Naive thymus-derived CD4-positive, alpha-beta T cell (primary cell): Measurements from ENCODE around the gene DCUN1D3. TPM values are rescaled to one million over a fixed set of nuclear protein-coding genes. Genes with fewer than 3 reads are reported as not detected.
A peak's percentile ranks its signal among the peaks of the same experiment; 100 is the strongest.
"Not testable (repeated sequence)": the region's sequence is repeated elsewhere in the genome, so short reads cannot be mapped to it uniquely, and the experiment has no call there.

Experiments
- ATAC-seq: fragments of 150-1000 bp; cut with Tn5 transposase; 2 replicates; pipeline ENCODE4 v1.10.0; 2021; ENCODE audit warnings: mild to moderate bottlenecking, moderate library complexity
- CTCF ChIA-PET: fragments of 350-600 bp; sonication (Branson Sonifier 250); formaldehyde crosslinking; loops from one replicate; lab custom pipeline; 2021; ENCODE audit warnings: antibody characterized with exemption; lab: Charles Lee
- POLR2A ChIA-PET: fragments of 350-600 bp; sonication (Branson Sonifier 250); formaldehyde crosslinking; loops from one replicate; lab custom pipeline; 2021; ENCODE audit warnings: antibody characterized with exemption, inconsistent platforms; lab: Charles Lee
- DNase-seq, 9 donors: peaks; one replicate each; pipeline versions ENCODE4 v3.0.0 to v3.0.0-alpha.2; 2020 to 2022; ENCODE audit warnings: mixed read lengths in 1 of 9
- H3K27ac ChIP-seq: one replicate; pipeline ENCODE4 v1.7.0; 2013; ENCODE audit warnings: mild to moderate bottlenecking, low read depth, low read length, moderate library complexity
- H3K27me3 ChIP-seq, 2 donors: one replicate each; pipeline ENCODE4 v1.7.0; 2013; ENCODE audit warnings: low read length in 2 of 2, mild to moderate bottlenecking in 2 of 2, moderate library complexity in 2 of 2; ENCODE audit not compliant: control insufficient read depth in 2 of 2, insufficient read depth in 2 of 2
- H3K36me3 ChIP-seq, 3 experiments: 1 replicate in 2 of 3; 2 replicates in 1 of 3; pipeline ENCODE4 v1.7.0; 2013; ENCODE audit warnings: low read length in 3 of 3, mild to moderate bottlenecking in 3 of 3, moderate library complexity in 1 of 3; ENCODE audit not compliant: insufficient read depth in 3 of 3, control insufficient read depth in 2 of 3
- H3K4me1 ChIP-seq, 2 donors: one replicate each; pipeline ENCODE4 v1.7.0; 2013; ENCODE audit warnings: low read length in 2 of 2, mild to moderate bottlenecking in 2 of 2, moderate library complexity in 1 of 2; ENCODE audit not compliant: control insufficient read depth in 2 of 2, insufficient read depth in 2 of 2
- H3K4me3 ChIP-seq: 2 replicates; pipeline ENCODE4 v1.7.0; 2013; ENCODE audit warnings: mild to moderate bottlenecking, low read length
- H3K9me3 ChIP-seq, 3 experiments: 1 replicate in 2 of 3; 2 replicates in 1 of 3; pipeline ENCODE4 v1.7.0; 2013; ENCODE audit warnings: low read length in 3 of 3; ENCODE audit not compliant: control insufficient read depth in 2 of 3
- H3K27ac Mint-ChIP-seq, 9 donors: one replicate each; pipeline ENCODE4 v1.8.0; 2020 to 2022; ENCODE audit warnings: mixed read lengths in 9 of 9, mild to moderate bottlenecking in 8 of 9, moderate library complexity in 5 of 9, inconsistent platforms in 2 of 9
- H3K27me3 Mint-ChIP-seq, 5 donors: one replicate each; pipeline ENCODE4 v1.8.0; 2021 to 2022; ENCODE audit warnings: mixed read lengths in 5 of 5, mild to moderate bottlenecking in 1 of 5
- H3K36me3 Mint-ChIP-seq, 5 donors: one replicate each; pipeline ENCODE4 v1.8.0; 2020 to 2022; ENCODE audit warnings: mixed read lengths in 5 of 5, mild to moderate bottlenecking in 3 of 5, inconsistent platforms in 1 of 5
- H3K4me1 Mint-ChIP-seq, 7 donors: one replicate each; pipeline ENCODE4 v1.8.0; 2020 to 2022; ENCODE audit warnings: mixed read lengths in 7 of 7, mild to moderate bottlenecking in 3 of 7, inconsistent platforms in 1 of 7
- H3K4me3 Mint-ChIP-seq, 10 donors: one replicate each; pipeline ENCODE4 v1.8.0; 2020 to 2022; ENCODE audit warnings: mild to moderate bottlenecking in 10 of 10, mixed read lengths in 10 of 10, moderate library complexity in 6 of 10, inconsistent platforms in 2 of 10
- H3K9me3 Mint-ChIP-seq, 11 donors: one replicate each; pipeline ENCODE4 v1.8.0; 2020 to 2022; ENCODE audit warnings: mixed read lengths in 11 of 11, mild to moderate bottlenecking in 4 of 11, inconsistent platforms in 1 of 11, moderate library complexity in 1 of 11
- intact Hi-C, 2 donors: fragments of 100-400 bp; cut with micrococcal nuclease; formaldehyde crosslinking; loops; one replicate each; pipeline ENCODE4 v1.15.1; 2023
- polyA plus RNA-seq, 2 donors: library from polyadenylated mRNA; unstranded; fragments of 300-500 nt; fragmentation: Illumina TruSeq; gene quantifications; one replicate each; pipeline ENCODE4 v1.2.3, GENCODE V29; 2021
- total RNA-seq, 6 experiments: library from RNA in 5 of 6; stranded (reverse) in 5 of 6; gene quantifications; 1 replicate in 5 of 6; 2 replicates in 1 of 6; pipeline ENCODE4 v1.2.3 and lab custom pipeline; 2021 to 2026

DCUN1D3 gene
- total and polyA plus RNA-seq, 7 experiments from 2014 or later: 0.82 to 15.7 (median 5.1) TPM

- peaks cover 0 to 11% (median 0%) of the 10 kb centered on the region in 5 donors for H3K36me3 Mint-ChIP-seq
- ATAC-seq (no peak), DNase-seq (no peak)
- Histone ChIP-seq H3K4me3 (no peak overlapping the region), H3K27me3 (no peaks in the 10 kb centered on the region), H3K36me3 (no peaks in the 10 kb centered on the region), H3K9me3 (no peaks in the 10 kb centered on the region), H3K4me1 (peaks cover 2 to 4% of the 10 kb centered on the region in 2 donors), H3K27ac (no peak overlapping the region)
- no peaks in the 10 kb centered on the region for H3K9me3 Mint-ChIP-seq
- POLR2A ChIA-PET: no interaction called here
- no peak overlapping the region for H3K4me3 Mint-ChIP-seq
- H3K4me1 Mint-ChIP-seq: peaks cover 0 to 25% (median 8%) of the 10 kb centered on the region in 7 donors
- intact Hi-C loops: no loop called here
- H3K27ac Mint-ChIP-seq: no peak overlapping the region
- CTCF ChIA-PET: no interaction called here
- H3K27me3 Mint-ChIP-seq: no peaks in the 10 kb centered on the region
Observed at GRCh38 chr16:20812510-20812909, 87.6 kb downstream of the DCUN1D3 start.

DNA sequence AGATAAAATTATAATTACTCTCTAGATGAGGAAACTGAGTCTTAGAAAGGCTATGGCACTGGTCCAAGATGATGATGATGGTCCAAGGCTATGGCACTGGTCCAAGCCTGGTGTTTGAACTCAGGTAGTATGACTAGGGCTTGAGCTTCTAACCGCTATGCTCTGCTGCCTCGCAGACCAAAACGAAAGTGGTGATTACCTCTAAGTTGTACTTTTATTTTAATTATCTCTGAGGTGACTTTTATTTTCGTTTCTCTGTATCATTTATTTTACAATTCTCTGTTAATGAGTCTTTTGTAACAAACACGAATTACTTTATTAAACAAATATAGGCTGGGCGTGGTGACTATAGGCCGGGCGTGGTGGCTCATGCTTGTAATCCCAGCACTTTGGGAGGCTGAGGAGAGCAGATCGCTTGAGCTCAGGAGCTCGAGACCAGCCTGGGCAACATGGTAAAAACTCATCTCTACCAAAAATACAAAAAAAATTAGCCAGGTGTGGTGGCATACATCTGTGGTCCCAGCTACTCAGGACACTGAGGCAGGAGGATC lies 88.2 kb downstream of the DCUN1D3 start:
- no peak overlapping the region for H3K27ac Mint-ChIP-seq
- no peak overlapping the region for H3K4me3 Mint-ChIP-seq
- ChIA-PET CTCF (no interaction called here), POLR2A (no interaction called here)
- no peak overlapping the region for H3K27ac ChIP-seq
- no peaks in the 10 kb centered on the region for H3K27me3 ChIP-seq
- DNase-seq: no peak
- H3K27me3 Mint-ChIP-seq: no peaks in the 10 kb centered on the region
- intact Hi-C loops: no loop called here
- no peaks in the 10 kb centered on the region for H3K36me3 ChIP-seq
- H3K4me1 Mint-ChIP-seq: peaks cover 1 to 28% (median 11%) of the 10 kb centered on the region in 7 donors
- H3K9me3 ChIP-seq: no peaks in the 10 kb centered on the region
- peaks cover 7 to 8% of the 10 kb centered on the region in 2 donors for H3K4me1 ChIP-seq
- H3K4me3 ChIP-seq: no peak overlapping the region
- H3K9me3 Mint-ChIP-seq: no peaks in the 10 kb centered on the region
- H3K36me3 Mint-ChIP-seq: peaks cover 0 to 11% (median 0%) of the 10 kb centered on the region in 5 donors
- ATAC-seq: no peak

DNA sequence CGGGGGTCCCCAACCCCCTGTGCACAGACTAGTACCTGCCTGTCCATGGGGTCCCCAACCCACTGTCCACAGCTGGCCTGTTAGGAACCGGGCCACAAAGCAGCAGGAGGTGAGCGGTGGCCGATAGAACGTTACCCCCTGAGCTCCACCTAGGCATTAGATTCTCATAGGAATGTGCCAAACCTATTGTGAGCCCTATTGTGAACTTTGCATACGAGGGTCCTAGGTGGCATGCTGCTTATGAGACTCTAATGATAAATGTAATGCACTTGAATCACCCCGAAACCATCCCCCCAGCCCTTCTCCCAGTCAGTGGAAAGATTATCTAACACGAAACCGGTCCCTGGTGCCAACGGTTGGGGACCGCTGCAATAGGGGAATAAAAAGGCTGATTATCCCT lies 92.3 kb downstream of the DCUN1D3 start:
- Mint-ChIP-seq H3K4me3 (peak overlapping the region; percentile 73 to 100 (median 96)), H3K27me3 (no peaks in the 10 kb centered on the region), H3K27ac (peak overlapping the region in 6 of 9 donors; percentile 41 to 97 (median 72)), H3K4me1 (peaks cover 7 to 36% (median 22%) of the 10 kb centered on the region in 7 donors), H3K9me3 (no peaks in the 10 kb centered on the region), H3K36me3 (peaks cover 0 to 10% (median 0%) of the 10 kb centered on the region in 5 donors)
- peaks cover 8 to 10% of the 10 kb centered on the region in 2 donors for H3K4me1 ChIP-seq
- no peak overlapping the region for H3K4me3 ChIP-seq
- POLR2A ChIA-PET: no interaction called here
- intact Hi-C loops: loop anchor here (2.0 to 5.0 kb wide), 6 partner anchors 37 to 137 kb away; partner anchors contain the start of genes ACSM3 (in 1 of the 2), DCUN1D3 (in 1 of the 2), LYRM1 (in 1 of the 2) and THUMPD1 (in 1 of the 2)
- CTCF ChIA-PET: no interaction called here
- no peak for DNase-seq
- ATAC-seq: no peak
- H3K36me3 ChIP-seq: no peaks in the 10 kb centered on the region
- no peak overlapping the region for H3K27ac ChIP-seq
- H3K27me3 ChIP-seq: no peaks in the 10 kb centered on the region
- no peaks in the 10 kb centered on the region for H3K9me3 ChIP-seq

DNA sequence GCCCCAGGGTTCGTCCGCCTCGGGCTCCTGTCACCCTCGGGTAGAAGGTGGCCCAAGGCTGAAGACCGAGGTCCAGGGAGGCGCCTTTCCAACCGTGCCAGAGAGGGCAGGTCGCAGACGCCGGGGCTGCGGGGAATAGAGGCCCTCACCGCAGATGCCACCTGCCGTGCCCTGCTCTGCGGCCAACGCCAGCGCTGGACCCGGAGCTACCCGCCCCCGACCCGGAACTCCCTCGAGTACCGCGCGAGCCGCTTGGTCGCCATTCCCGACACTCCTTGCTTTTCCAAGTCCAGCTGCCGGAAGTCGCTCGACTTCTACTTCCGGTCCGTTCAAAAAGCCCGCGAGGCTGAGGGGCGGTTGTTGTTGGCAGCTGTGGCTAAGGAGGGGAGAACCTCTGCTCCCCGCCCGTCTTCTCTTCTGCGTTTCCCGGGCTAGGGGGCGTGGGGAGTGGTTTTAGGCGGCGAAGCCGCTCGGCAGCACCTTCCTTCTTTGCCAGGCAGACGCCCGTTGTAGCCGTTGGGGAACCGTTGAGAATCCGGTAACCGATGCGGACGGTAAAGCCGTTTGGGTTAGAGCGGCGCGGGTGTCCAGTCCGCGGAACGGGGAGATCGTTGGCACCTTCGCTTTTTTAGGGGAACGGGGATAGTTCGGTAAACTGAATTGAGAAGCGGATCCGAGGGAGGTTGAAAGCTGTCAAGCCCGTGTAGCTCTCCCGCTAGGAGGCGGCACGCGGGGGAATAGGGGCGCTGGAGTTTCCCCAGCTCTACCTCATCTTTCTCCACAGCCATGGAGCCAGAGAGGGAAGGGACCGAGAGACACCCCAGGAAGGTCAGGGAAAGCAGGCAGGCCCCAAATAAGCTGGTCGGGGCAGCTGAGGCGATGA lies 93.7 kb downstream of the DCUN1D3 start, which contains the start of the genes ERI2 and REXO5:
TSS of gene ERI2 (minus strand) at position 305 of the 883 bp plus-strand sequence. CDS start at position 263, 42 bp downstream.
TSS of gene REXO5 (plus strand) at position 360 of the 883 bp plus-strand sequence. CDS start at position 787, 427 bp downstream.
- no peaks in the 10 kb centered on the region for H3K27me3 Mint-ChIP-seq
- Histone ChIP-seq H3K27me3 (no peaks in the 10 kb centered on the region), H3K4me3 (peak within 1 kb of the TSS; percentile 91)

GRCh38 chr16:20805684-20806167 lies 94.4 kb downstream of the DCUN1D3 start:
- Mint-ChIP-seq H3K4me1 (peaks cover 7 to 31% (median 22%) of the 10 kb centered on the region in 7 donors), H3K27ac (peak overlapping the region; percentile 37 to 99 (median 91)), H3K4me3 (peak overlapping the region; percentile 93 to 100 (median 96))
- Histone ChIP-seq H3K4me3 (peak overlapping the region; percentile 91), H3K27ac (peak overlapping the region; percentile 73)
- DNase-seq, H3K36me3 Mint-ChIP-seq, H3K9me3 ChIP-seq, ATAC-seq, POLR2A ChIA-PET, H3K36me3 ChIP-seq, H3K4me1 ChIP-seq, H3K27me3 ChIP-seq, H3K27me3 Mint-ChIP-seq, H3K9me3 Mint-ChIP-seq: not testable (repeated sequence)
- intact Hi-C loops: loop anchor here (1.0 to 5.0 kb wide), 11 partner anchors 7 to 139 kb away; partner anchors contain the start of genes DCUN1D3 (in 2 of the 2), LYRM1 (in 2 of the 2), THUMPD1 (in 2 of the 2) and ACSM3 (in 1 of the 2)
- CTCF ChIA-PET: interaction anchor here (0.7 to 0.8 kb wide), 2 partner anchors 41 to 354 kb away, joined by 3 to 5 read pairs; no protein-coding TSS in a partner anchor

More for the DNA sequence above, 93.7 kb downstream of the DCUN1D3 start, which contains the start of the genes ERI2 and REXO5:
- no peaks in the 10 kb centered on the region for H3K9me3 Mint-ChIP-seq
- Histone ChIP-seq H3K27ac (peak within 1 kb of the TSS; percentile 73), H3K9me3 (no peaks in the 10 kb centered on the region), H3K4me1 (peaks cover 8 to 10% of the 10 kb centered on the region in 2 donors), H3K36me3 (no peaks in the 10 kb centered on the region)
- CTCF ChIA-PET: interaction anchor here (0.8 to 1.2 kb wide), 4 partner anchors 38 to 114 kb away, joined by 3 to 5 read pairs (median 3); no protein-coding TSS in a partner anchor
- DNase-seq (peak; percentile 47 to 77 (median 65)), ATAC-seq (peak; percentile 92)
- H3K27ac Mint-ChIP-seq: peak within 1 kb of the TSS; percentile 60 to 99 (median 93)
- H3K4me1 Mint-ChIP-seq: peaks cover 7 to 36% (median 22%) of the 10 kb centered on the region in 7 donors
- intact Hi-C loops: loop anchor here (1.0 to 5.0 kb wide), 11 partner anchors 8 to 138 kb away; partner anchors contain the start of genes DCUN1D3 (in 2 of the 2), LYRM1 (in 2 of the 2), THUMPD1 (in 2 of the 2) and ACSM3 (in 1 of the 2)
- peaks cover 0 to 8% (median 0%) of the 10 kb centered on the region in 5 donors for H3K36me3 Mint-ChIP-seq
- peak within 1 kb of the TSS; percentile 93 to 100 (median 96) for H3K4me3 Mint-ChIP-seq
- POLR2A ChIA-PET: interaction anchor here (0.7 to 0.9 kb wide), 4 partner anchors 8 to 353 kb away, joined by 3 read pairs; no protein-coding TSS in a partner anchor
